PFSK-1 (cell line): ENCODE results near the gene KLHL2.

ENCODE experiments used
- POLR2AphosphoS5 ChIP-seq: IDR thresholded peaks from 2 replicates; pipeline ENCODE4 v1.6.1; 2012; ENCODE audit warnings: low read depth, mild to moderate bottlenecking, control low read depth, low read length, moderate library complexity
- SIN3A ChIP-seq: IDR thresholded peaks from 2 replicates; pipeline ENCODE4 v1.6.1; 2012; ENCODE audit warnings: mild to moderate bottlenecking, low read length, moderate library complexity, borderline replicate concordance; ENCODE audit not compliant: insufficient read depth
- TAF1 ChIP-seq: IDR thresholded peaks from 2 replicates; pipeline ENCODE4 v1.6.1; 2012; ENCODE audit warnings: low read length, control low read depth, borderline replicate concordance; ENCODE audit not compliant: insufficient read depth
- TF ChIP-seq, protein P1 (sequence below), 2 experiments: IDR thresholded peaks; 2 replicates each; pipeline versions ENCODE4 v1.6.1 to v1.8.0; 2011 to 2012; ENCODE audit warnings: low read depth in 2 of 2, low read length in 2 of 2, control low read depth in 1 of 2, inconsistent platforms in 1 of 2, mild to moderate bottlenecking in 1 of 2, moderate library complexity in 1 of 2; ENCODE audit not compliant: insufficient read depth in 1 of 2

DNA sequence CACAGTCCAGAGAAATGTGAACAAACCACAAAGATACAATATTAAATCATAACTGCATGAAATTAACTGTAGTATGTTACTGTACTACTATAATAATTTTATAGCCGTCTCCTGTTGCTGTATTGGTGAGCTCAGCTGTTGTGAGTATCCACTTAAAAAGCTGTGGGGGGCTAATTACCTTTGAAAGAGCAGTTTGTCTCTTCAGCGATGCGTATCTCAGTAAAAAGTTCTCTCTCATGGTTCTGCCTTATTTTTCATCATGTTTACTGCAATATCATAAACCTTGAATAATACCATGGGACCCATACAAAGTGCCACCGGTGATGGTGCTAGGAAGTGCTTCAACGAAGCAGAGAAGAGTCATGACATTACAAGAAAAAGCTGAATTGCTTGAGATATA lies 111.7 kb downstream of the KLHL2 start:
- no peak for TF ChIP-seq POLR2AphosphoS5
- TF ChIP-seq, protein P1, sequence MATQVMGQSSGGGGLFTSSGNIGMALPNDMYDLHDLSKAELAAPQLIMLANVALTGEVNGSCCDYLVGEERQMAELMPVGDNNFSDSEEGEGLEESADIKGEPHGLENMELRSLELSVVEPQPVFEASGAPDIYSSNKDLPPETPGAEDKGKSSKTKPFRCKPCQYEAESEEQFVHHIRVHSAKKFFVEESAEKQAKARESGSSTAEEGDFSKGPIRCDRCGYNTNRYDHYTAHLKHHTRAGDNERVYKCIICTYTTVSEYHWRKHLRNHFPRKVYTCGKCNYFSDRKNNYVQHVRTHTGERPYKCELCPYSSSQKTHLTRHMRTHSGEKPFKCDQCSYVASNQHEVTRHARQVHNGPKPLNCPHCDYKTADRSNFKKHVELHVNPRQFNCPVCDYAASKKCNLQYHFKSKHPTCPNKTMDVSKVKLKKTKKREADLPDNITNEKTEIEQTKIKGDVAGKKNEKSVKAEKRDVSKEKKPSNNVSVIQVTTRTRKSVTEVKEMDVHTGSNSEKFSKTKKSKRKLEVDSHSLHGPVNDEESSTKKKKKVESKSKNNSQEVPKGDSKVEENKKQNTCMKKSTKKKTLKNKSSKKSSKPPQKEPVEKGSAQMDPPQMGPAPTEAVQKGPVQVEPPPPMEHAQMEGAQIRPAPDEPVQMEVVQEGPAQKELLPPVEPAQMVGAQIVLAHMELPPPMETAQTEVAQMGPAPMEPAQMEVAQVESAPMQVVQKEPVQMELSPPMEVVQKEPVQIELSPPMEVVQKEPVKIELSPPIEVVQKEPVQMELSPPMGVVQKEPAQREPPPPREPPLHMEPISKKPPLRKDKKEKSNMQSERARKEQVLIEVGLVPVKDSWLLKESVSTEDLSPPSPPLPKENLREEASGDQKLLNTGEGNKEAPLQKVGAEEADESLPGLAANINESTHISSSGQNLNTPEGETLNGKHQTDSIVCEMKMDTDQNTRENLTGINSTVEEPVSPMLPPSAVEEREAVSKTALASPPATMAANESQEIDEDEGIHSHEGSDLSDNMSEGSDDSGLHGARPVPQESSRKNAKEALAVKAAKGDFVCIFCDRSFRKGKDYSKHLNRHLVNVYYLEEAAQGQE (IDR thresholded peaks at IDR 0.05; ENCODE audit: insufficient read depth in 1 of 2, low read depth in 2 of 2, low read length in 2 of 2): no peak
- TF ChIP-seq TAF1: no peak
- TF ChIP-seq SIN3A: no peak
